Liver (tissue), 9 donors: ENCODE results near the gene CKM. TPM values are rescaled to one million over a fixed set of nuclear protein-coding genes. Genes with fewer than 3 reads are reported as not detected.
"Not testable (repeated sequence)": the region's sequence is repeated elsewhere in the genome, so short reads cannot be mapped to it uniquely, and the experiment has no call there.

Experiments
- DNase-seq: peaks from one replicate; pipeline ENCODE4 v3.0.0-alpha.2; 2017; ENCODE audit warnings: low spot score
- H3K27ac ChIP-seq, 2 donors: one replicate each; pipeline ENCODE4 v1.7.0; 2013; ENCODE audit warnings: inconsistent platforms in 2 of 2, low read length in 2 of 2, control low read depth in 1 of 2, low read depth in 1 of 2, mild to moderate bottlenecking in 1 of 2
- H3K27me3 ChIP-seq, 4 donors: one replicate each; pipeline versions ENCODE4 v1.6.1 to v1.7.0; 2013; ENCODE audit warnings: low read length in 3 of 4, inconsistent platforms in 1 of 4, mild to moderate bottlenecking in 1 of 4, moderate library complexity in 1 of 4; ENCODE audit not compliant: control insufficient read depth in 4 of 4, insufficient read depth in 4 of 4
- H3K36me3 ChIP-seq, 4 donors: one replicate each; pipeline versions ENCODE4 v1.6.1 to v1.7.0; 2013; ENCODE audit warnings: low read length in 3 of 4, mild to moderate bottlenecking in 3 of 4, low read depth in 1 of 4, moderate library complexity in 1 of 4; ENCODE audit not compliant: control insufficient read depth in 4 of 4, insufficient read depth in 3 of 4
- H3K4me1 ChIP-seq, 4 donors: one replicate each; pipeline versions ENCODE4 v1.6.1 to v1.7.0; 2013; ENCODE audit warnings: low read length in 3 of 4, mild to moderate bottlenecking in 3 of 4, moderate library complexity in 1 of 4; ENCODE audit not compliant: control insufficient read depth in 4 of 4, insufficient read depth in 4 of 4
- H3K4me3 ChIP-seq, 3 donors: one replicate each; pipeline versions ENCODE4 v1.6.1 to v1.7.0; 2013; ENCODE audit warnings: low read length in 3 of 3, control low read depth in 1 of 3, low read depth in 1 of 3, mild to moderate bottlenecking in 1 of 3
- H3K9ac ChIP-seq, 2 donors: one replicate each; pipeline ENCODE4 v1.7.0; 2013; ENCODE audit warnings: low read length in 2 of 2, mild to moderate bottlenecking in 2 of 2, moderate library complexity in 2 of 2, control low read depth in 1 of 2, low read depth in 1 of 2
- H3K9me3 ChIP-seq, 4 donors: one replicate each; pipeline versions ENCODE4 v1.6.1 to v1.7.0; 2013; ENCODE audit warnings: low read length in 3 of 4; ENCODE audit not compliant: control insufficient read depth in 4 of 4
- ATF3 ChIP-seq: IDR thresholded peaks from 2 replicates; pipeline ENCODE4 v1.6.1; 2016; ENCODE audit warnings: antibody characterized with exemption
- CTCF ChIP-seq: fragments of 150-350 bp; IDR thresholded peaks from 2 replicates; pipeline ENCODE4 v1.5.1; 2017; ENCODE audit warnings: improper control_type of control experiment, low read depth, low read length; ENCODE audit not compliant: missing input control
- EGR1 ChIP-seq, 2 donors: IDR thresholded peaks; 2 replicates each; pipeline ENCODE4 v1.6.1; 2016 to 2018; ENCODE audit warnings: antibody characterized with exemption in 2 of 2, low read depth in 2 of 2
- FOXA2 ChIP-seq: IDR thresholded peaks from 2 replicates; pipeline ENCODE4 v1.6.1; 2016; ENCODE audit warnings: antibody characterized with exemption
- HNF4A ChIP-seq, 2 donors: conservative IDR thresholded peaks; 2 replicates each; pipeline ENCODE4 v1.6.1; 2016; ENCODE audit warnings: antibody characterized with exemption in 2 of 2, mild to moderate bottlenecking in 2 of 2
- MAX ChIP-seq: IDR thresholded peaks from 2 replicates; pipeline ENCODE4 v1.6.1; 2016; ENCODE audit warnings: antibody characterized with exemption
- NR2F2 ChIP-seq: IDR thresholded peaks from 2 replicates; pipeline ENCODE4 v1.6.1; 2016; ENCODE audit warnings: antibody characterized with exemption
- RAD21 ChIP-seq, 2 donors: IDR thresholded peaks; 2 replicates each; pipeline ENCODE4 v1.6.1; 2016; ENCODE audit warnings: antibody characterized with exemption in 2 of 2, mild to moderate bottlenecking in 2 of 2
- REST ChIP-seq: IDR thresholded peaks from 2 replicates; pipeline ENCODE4 v1.6.1; 2016; ENCODE audit warnings: antibody characterized with exemption, mild to moderate bottlenecking
- YY1 ChIP-seq: IDR thresholded peaks from 2 replicates; pipeline ENCODE4 v1.6.1; 2016; ENCODE audit warnings: antibody characterized with exemption, mild to moderate bottlenecking
- WGBS: extraction: QIAGEN DNeasy Blood & Tissue Kit; methylation state at CpG from one replicate; pipeline ENCODE4 v1.1.7; 2013; 5-methylcytosine and 5-hydroxymethylcytosine counted together
- polyA plus RNA-seq, 2 donors: library from polyadenylated mRNA; stranded (reverse) in 1 of 2; unstranded in 1 of 2; fragments of 200-250 nt in 1 of 2; fragments of >200 nt in 1 of 2; fragmentation: Nextera tagmentation in 1 of 2; extraction: Ambion mirVana in 1 of 2; gene quantifications; one replicate each; pipeline versions ENCODE4 v1.2.1 to v1.2.3, GENCODE V29; 2013 to 2015
- total RNA-seq, 2 donors: library from RNA; depleted of rRNA; stranded (reverse); fragments of >200 nt; gene quantifications; one replicate each; pipeline ENCODE4 v1.2.3, GENCODE V29; 2014
- donor health status: healthy.
- donor health status: healthy.
- donor health status: healthy.
- donor health status: healthy.
- donor health status: healthy.

Gene CKM
- total and polyA plus RNA-seq, 4 donors: 0.05 to 0.37 (median 0.17) TPM; not detected in 1

GRCh38 chr19:45315304-45315703, 7.4 kb downstream of the CKM start:
- TF ChIP-seq YY1 (no peak), ATF3 (no peak), RAD21 (IDR thresholded peaks at IDR 0.05) (no peak), MAX (no peak), EGR1 (IDR thresholded peaks at IDR 0.05; ENCODE audit: low read depth in 2 of 2) (no peak)
- Histone ChIP-seq H3K36me3 (no peaks in the 10 kb centered on the region), H3K27ac (no peak overlapping the region), H3K9me3 (no peaks in the 10 kb centered on the region), H3K4me1 (no peaks in the 10 kb centered on the region), H3K9ac (no peak overlapping the region), H3K4me3 (no peak overlapping the region), H3K27me3 (no peaks in the 10 kb centered on the region)
- DNase-seq: no peak
- 69% methylated on average over 21 of the region's 21 CpGs for WGBS

GRCh38 chr19:45314708-45315245, 7.9 kb downstream of the CKM start:
- WGBS: 81% methylated on average over 8 of the region's 8 CpGs
- H3K4me1 ChIP-seq: no peaks in the 10 kb centered on the region
- H3K9me3 ChIP-seq: no peaks in the 10 kb centered on the region
- H3K9ac ChIP-seq: no peak overlapping the region
- no peak overlapping the region for H3K4me3 ChIP-seq
- TF ChIP-seq FOXA2: no peak
- TF ChIP-seq YY1: no peak
- no peak for TF ChIP-seq HNF4A (conservative IDR thresholded peaks at IDR 0.05)
- no peak for TF ChIP-seq RAD21 (IDR thresholded peaks at IDR 0.05)
- TF ChIP-seq EGR1 (IDR thresholded peaks at IDR 0.05; ENCODE audit: low read depth in 2 of 2): no peak
- no peak for TF ChIP-seq REST
- no peak for TF ChIP-seq CTCF
- TF ChIP-seq NR2F2: no peak
- no peak for TF ChIP-seq ATF3
- no peak for TF ChIP-seq MAX
- no peak overlapping the region for H3K27ac ChIP-seq
- no peaks in the 10 kb centered on the region for H3K36me3 ChIP-seq
- no peak for DNase-seq
- no peaks in the 10 kb centered on the region for H3K27me3 ChIP-seq

GRCh38 chr19:45312285-45312684, 10.4 kb downstream of the CKM start:
- 96% methylated on average over 14 of the region's 14 CpGs for WGBS
- not testable (repeated sequence) for H3K9ac ChIP-seq, H3K9me3 ChIP-seq, H3K4me3 ChIP-seq, DNase-seq, H3K27me3 ChIP-seq, H3K4me1 ChIP-seq, H3K36me3 ChIP-seq, H3K27ac ChIP-seq
